Activated CD4-positive, alpha-beta T cell treated with anti-CD3 and anti-CD28 coated beads, Interleukin-10, Interleukin-2, amounts not matched to agents 100 ng/mL and 50 ng/mL, durations not matched to agents 16 hours and 8 hours (primary cell): ENCODE results near the gene ETNK1.

Source experiments
- DNase-seq: peaks from one replicate; pipeline ENCODE4 v3.0.0-alpha.2; 2020

Gene ETNK1

DNA sequence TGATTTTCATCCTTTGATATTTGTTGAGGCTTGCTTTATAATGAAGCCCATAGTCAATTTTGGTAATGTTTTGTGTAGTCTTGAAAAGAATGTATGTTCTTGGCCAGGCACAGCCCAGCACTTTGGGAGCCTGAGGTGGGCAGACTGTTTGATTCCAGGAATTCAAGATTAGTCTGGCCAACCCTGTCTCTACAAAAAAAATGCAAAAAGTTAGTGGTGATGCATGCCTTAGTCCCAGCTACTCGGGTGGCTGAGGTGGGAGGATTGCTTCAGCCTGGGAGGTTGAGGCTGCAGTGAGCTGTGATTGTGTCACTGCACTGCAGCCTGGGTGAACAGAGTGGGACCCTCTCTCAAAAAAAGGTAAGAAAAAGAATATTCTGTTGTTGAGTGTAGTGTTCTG, 10.8 kb downstream of the ETNK1 start:
- DNase-seq, result no peak

DNA sequence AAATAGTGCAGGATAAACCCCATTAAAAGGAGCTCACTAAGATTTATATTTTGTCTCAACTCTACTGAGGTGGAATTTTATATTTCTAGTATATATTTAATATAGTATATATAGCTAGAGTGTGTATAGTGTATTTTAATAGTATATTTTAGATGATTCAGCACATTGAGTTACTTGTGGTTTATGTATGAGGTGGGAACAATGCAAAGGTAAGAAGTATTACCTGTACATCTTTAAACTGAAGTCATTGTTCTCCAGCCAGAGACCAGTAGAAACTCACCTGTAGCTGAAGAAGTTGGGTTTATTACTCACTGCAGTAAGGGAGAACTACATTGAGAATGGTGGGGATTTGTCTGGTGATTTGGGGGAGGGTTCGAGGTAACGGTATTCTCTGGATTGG, 15.9 kb downstream of the ETNK1 start:
- DNase-seq, result no peak

DNA sequence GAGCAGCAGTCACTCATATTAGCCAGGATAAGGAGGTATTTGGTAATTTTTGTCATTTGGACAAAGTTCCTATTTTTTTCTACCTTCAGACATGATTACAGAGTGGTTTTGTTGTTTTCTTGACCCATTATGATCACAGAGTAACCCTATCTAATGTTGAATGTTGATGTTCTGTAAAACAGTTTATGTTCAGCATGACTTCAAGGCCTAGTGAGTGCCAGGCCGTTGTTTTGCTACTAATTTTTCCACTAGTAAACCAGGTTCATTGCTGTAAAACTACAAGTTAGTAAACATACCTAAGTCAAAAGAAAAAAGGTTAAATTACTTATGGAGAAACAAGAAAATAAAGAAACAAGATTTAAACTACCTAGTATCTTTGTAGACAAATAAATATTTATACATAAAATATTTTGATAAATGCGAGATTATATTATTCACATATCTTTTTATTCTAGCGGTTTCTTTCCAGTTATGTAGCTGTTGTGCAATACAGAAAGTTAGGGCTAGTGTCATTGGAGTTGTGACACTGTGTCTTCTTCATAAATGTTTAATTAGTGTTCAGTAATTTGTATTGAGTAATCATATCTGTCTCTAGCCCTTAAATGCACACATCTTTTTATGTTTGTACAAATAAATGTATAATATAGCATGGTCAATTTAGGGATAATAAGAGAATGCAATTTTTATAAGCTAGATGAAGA, 16.5 kb downstream of the ETNK1 start:
- DNase-seq, result no peak

DNA sequence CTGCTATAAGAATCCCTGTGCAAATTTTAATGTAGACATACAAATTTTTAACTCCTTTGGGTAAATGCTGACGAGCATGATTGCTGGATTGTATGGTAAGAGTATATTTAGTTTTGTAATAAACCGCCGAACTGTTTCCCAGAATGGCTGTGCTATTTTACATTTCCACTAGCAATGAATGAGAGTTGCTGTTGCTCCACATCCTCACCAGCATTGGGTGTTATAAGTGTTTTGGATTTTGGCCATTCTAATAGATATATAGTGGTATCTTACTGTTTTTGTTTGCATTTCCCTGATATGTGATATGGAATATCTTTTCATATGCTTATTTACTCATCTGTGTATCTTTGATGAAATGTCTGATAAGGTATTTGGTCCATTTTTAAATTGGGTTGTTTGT, 23.7 kb downstream of the ETNK1 start:
- no peak for DNase-seq

DNA sequence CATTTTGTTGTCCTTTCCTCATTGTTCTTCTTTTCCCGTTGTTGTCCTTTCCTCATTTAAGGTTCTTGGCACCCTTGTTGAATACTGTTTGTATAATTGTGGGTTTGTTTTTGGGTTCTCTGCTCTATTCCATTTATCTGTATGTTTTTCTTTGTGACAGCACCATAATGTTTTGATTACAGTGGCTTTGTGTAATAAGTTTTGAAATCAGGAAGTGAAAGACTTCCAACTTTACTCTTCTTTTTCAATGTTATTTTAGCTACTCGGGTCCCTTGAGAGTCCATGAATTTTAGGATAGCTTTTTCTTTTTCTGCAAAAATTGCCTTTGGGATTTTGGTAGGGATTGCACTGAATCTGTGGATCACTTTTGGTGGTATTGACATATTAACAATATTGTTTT, 28.1 kb downstream of the ETNK1 start:
- no peak for DNase-seq

DNA sequence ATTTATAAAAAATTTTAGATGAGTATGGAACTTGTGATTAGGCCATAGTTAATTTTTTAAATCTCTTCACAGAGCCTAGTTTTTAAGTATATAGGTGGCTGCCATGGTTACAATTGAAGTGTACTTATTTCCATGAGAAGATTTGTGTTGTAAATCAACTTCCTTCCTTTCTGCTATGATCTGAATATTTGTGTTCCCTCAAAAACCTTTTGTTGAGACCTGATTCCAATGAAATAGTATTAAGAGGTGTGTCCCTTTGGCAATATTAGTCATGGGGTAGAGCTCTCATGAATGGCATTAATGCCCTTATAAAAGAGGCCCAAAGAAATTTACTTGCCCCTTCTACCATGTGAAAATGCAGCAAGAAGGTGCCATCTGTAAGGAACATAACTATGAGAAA, 28.8 kb downstream of the ETNK1 start:
- DNase-seq, result no peak

DNA sequence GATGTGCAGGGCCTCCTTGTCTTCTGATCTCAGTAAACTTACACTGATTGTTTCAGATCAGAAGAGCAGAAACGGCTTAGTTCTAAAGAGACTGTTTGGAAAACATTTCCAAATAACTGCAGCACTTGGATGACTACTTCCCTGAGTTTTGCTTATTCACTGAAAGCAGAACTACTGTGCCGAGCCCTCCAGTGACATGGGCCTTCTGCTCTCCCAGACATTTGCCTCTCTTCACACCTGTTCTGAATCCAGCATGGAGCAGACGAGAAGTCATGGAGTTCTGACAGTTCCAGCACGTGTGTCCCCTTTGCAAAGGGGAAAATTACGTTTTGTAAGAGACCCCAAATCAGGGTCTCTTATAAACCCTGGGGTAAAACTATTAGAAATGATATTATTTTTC, 31.4 kb downstream of the ETNK1 start:
- no peak for DNase-seq

DNA sequence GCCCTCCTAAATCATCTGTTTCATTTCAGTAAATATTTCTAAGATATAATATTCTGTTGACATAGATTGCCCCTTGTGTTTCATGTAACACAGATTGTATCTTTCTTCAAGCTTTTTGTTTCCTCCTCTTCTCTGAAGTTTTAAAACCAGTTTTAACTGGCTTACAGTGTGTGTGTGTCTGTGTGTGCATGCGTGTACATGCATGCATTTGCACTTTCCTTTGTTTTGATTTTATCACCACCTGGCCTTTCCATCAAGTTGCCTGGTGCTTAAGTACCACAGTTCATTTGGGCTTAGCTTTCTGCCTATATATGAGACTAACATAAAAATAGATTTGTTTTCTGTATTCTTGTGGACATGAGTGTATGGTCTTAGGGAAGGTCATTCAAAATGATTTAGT, 31.9 kb downstream of the ETNK1 start:
- no peak for DNase-seq

DNA sequence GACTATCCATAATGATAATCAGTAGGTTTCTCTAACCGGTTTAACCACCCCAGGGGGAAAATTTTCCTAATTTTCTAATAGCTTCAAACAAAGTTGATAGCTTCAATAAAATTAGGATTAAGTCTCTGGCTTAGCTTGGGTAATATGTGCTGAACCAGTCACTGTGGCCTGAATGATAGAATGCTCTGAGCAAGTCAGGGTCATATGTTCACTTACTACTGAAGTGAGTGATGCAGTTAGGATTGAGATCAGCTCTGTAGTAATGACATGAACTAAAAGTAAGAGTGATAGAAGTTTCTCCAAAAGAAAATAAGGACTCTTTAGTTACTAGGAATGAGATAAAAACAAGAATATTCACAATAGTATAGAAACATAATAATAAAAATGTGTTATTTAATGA, 32.6 kb downstream of the ETNK1 start:
- peak; percentile 44 for DNase-seq

DNA sequence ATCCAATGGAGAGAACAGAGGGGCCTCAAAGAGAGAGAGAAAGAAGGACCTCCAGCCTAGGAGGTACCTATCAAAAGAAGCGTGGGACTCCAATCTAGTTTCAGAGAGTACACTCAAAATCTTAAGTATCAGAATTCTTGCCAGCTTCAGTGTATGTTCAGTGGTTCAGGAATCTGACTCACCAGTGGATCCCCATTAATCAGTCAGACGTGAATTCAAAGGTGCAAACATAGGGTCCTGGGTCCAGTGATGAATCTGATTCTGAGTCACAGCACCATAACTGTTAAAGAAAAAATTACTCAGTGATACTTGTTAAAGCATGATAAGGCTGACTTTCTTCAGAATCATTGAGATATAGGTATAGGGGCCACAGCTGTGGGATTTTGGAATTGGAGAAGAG, 33.2 kb downstream of the ETNK1 start:
- peak; percentile 71 for DNase-seq

DNA sequence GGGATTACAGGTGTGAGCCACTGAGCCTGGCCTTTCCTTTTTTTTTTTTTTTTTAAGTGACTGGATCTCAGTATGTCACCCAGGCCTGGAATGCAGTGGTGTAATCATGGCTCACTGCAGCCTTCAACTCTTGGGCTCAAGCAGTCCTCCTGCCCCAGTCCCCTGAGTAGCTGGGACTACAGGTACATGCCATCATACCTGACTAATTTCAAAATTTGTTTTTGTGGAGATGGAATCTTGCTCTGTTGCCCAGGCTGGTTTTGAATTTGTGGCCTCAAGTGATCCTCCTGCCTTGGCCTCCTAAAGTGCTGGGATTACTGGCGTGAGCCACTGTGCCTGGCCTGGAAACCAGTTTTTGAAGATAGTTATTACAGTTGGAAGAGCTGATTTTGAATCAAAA, 37.4 kb downstream of the ETNK1 start:
- DNase-seq, result no peak

DNA sequence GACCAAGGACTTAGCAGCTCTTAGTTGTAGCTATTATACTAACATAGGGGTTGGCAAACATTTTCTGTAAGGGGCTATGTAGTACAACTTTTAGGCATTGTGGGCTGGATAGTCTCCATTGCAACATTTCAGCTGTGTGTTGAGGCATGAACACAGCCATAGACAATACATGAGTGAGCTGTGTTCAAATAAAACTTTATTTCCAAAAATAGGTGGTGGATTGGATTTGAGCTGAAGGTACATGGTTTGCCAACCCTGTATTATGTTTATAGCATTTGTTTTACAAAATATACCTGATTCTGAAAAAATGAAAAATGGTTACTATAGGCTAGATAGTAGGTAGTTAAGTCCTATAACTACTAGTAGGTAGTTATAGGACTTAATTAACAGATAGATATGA, 40.5 kb downstream of the ETNK1 start:
- DNase-seq, result no peak

DNA sequence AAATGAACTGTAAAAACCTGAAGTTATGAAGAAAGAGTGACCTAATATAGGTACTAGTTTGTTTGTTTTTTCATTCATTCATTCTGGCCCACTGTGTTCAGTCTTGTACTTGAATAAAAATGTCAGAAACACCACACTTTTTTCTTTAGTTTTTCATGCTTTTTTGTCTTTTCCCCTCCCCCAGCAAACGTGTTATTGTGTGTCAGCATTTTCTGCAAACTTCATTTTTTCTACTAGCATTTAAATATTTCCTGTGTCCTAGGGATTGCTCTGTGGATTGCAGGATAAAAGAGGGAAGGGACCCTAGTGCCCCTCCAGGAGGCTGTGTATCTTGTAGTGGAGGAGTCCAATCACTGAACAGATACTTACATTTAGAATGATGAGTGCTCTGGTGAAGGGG, 42.2 kb downstream of the ETNK1 start:
- no peak for DNase-seq

DNA sequence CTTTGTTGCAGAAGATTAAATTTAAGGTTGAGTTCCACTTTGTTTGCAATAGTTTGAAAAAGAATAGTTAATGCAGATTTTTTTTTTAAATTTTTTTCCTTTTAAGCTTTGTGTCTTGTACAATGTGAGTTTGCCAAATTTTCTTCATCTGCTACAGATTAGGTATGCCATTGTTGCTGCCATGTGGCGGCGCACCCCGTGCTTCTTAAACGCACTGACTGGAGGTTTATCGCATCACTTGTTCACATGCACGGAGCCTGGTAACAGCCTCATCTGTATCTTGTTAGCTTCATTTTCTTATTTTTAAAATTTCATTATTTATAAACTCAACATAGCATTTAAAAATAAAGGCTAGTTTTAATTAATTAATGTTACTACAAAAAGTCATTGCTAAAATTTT, 43.5 kb downstream of the ETNK1 start:
- no peak for DNase-seq

DNA sequence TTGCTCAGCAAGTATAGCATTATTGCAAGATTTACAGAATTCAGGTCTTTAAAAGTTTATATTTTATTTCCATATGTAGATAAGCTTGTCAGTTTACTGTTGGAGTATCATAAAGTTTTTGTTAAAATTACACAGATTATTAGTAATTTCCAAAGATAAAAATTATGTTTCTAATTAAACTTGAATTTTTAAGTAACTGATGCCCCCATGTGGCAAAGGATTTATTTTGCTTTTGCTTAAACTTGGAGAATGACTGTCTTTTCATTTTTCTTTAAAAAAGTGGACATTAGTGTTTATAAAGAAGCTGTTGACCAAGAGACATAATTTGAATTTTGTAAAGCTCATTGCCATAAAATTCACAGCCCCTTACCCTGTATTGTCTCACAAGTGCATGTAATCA, 45.8 kb downstream of the ETNK1 start:
- no peak for DNase-seq

DNA sequence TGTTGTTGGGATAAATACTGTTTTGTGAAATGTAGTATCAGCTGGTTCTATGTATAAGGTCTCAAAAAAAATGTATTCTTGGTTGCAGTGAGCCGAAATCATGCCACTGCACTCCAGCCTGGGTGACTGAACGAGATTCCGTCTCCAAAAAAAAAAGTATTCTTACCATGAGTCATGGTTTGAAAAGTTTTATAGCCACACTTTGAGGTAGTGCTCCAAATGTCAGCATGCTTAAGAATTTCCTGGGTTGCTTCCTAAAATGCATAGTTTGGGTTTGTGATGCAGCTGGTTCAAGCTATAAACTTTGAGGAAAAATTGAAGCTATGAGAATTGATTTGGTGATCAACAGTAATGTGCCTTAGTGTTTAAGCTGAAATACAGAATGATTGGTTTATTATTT, 48.0 kb downstream of the ETNK1 start:
- DNase-seq, result no peak

DNA sequence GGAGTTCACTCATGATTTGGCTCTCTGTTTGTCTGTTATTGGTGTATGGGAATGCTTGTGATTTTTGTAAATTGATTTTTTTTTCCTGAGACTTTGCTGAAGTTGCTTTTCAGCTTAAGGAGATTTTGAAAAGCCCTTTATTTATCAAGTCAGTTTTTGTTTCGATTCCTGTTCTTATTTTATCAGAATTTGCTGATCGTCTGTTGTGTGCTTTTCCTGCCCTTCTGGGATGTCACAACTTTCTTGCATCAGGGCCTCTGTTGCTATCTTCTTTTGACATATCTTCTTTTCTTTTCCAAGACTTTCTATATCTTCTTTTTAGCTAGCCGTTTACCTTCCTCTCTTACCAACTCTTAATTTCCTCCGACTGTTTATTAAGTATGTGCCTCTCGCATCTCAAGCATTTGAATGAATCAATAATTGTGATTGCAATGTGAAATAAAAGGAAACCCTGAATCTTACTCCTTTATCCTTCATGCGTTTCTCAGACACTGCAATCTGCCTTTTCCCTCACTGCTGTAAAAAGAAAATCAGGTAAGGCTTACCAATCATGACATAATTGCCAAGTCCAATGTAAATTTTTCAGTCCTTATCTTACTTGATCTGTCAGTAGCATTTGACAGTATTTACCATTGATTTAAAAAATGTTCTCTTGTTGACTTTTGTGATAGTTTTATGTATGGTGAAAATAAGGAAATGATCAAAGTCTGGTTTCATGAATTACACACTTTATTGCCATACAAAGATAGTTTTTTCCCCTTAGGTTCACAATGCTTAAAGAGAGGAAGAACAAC, 53.0 kb downstream of the ETNK1 start:
- DNase-seq, result no peak

DNA sequence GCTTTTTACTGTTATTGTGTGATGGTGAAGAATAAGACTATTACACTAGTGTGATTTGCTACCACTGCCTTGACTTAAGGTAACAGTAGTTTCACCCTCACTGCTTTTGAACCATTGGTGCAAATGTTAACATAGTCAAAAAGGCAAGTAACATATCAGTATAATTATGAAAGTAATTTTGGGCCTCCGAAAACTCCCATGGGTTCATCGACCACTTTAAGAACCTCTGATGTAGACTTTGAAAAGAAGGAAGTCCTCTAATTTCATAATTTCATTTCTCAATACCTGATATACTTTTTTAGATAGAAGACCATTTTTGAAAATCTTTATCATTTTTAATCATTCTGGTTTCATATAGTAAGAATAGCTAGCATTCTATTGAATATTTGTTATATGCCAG, 57.7 kb downstream of the ETNK1 start:
- DNase-seq, result no peak

DNA sequence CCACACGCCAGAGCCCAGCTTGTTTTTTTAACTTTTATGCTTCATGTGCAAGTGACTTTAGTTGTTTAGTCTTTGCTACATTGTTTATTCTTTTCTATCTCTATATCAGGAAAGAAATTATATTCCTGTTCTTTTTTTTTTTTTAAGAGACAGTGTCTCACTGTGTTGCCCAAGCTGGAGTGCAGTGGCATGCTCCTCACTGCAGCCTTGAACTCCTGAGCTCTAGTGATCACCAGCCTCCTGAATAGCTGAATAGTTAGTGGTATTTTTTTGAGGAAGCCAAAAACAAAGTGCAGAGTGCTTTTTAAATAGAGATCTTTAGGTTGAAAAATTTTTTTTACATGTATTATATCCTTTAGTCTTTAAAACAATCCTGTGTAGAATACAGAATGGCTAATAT, 58.2 kb downstream of the ETNK1 start:
- no peak for DNase-seq

DNA sequence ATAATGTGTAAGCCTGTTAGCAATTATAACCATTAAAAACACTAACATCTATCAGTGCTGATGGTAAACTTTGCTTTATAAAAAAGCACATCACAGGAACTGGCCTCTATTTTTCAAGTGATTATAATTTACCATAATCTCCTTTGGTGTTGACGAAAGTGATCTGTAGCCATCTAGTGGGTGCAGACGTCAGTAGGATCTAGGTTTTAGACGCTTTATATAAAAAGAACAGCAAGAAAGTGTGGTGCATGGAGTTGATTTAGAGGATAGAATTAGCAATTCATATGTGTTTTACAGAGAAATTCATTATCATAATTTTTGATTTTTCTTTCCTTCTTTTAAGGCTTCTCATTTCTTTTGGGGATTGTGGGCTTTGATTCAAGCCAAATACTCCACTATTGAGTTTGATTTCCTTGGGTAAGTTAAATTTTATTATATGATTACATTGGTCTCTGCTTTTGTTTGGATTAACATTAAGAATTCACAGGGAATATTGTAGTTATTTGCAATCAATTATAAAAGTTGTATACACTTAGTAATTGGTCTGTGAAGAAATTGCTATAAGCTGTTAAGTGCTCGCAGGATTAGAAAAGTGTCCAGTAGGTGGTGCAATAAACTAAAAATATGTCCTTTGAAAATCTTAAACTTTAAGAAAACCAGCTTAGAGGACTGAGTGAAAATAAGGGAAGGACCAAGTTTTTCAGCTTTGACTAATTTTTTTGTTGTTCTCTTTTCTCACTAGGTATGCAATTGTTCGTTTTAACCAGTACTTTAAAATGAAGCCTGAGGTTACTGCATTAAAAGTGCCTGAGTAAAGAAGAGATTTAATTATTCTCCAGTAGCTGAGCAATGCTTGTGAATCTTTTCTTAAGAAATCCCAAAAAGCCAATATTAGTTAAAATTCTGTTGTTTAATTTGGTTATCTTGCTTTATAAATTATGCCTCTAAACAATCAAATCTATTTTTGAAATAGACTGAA, 59.5 kb downstream of the ETNK1 start:
- peak; percentile 40 for DNase-seq

DNA sequence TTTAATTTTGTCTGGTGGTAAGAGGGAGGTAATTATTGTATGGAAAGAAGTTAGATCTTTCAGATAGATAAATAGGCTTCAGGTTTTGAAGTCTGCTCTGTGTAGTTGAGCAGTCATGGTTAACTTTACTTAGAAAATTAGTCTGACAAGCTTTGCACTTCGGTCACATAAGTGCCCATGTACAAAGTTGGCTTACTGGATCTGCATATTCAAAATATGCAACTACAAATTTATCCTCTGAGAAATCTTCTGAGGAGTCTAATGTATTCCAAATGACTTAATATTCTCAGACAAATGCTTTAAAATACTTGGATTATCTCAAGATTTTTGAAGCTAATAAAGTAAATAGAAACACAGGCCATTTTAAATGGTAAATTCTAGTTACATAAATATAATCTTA, 61.2 kb downstream of the ETNK1 start:
- no peak for DNase-seq

DNA sequence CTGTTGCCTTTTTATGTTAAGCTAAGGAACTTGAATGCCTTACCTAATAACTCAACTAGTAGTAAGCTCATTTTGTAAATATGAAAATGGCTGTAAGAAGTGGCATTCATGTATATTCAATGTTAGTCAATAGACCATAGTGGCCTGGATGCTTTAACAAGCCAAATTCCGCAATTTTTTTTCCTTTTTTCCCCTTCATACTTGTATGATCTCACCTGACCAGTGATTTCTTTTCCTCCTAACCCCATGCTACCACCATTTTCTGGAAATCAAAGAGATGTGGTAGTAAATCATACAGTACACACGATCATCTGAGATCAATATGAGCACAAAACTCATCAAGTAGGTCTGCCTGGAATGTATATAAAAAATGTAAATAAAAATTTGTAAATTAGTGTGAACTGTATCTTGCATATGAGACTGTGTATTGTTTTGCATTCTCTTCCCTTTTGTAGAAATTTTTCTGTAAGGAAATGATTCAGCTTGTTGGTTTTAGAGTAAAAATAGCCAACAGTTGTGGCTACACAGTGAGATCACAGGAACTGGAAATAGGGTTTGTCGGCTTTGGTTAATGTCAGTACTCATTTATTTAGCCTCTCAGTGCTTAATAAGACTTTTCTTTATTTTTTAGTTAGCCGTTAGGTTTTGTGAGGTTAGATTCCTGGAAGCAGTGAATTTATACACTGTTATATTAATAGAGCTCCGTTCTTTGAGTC, 62.5 kb downstream of the ETNK1 start:
- DNase-seq, result peak; percentile 71

DNA sequence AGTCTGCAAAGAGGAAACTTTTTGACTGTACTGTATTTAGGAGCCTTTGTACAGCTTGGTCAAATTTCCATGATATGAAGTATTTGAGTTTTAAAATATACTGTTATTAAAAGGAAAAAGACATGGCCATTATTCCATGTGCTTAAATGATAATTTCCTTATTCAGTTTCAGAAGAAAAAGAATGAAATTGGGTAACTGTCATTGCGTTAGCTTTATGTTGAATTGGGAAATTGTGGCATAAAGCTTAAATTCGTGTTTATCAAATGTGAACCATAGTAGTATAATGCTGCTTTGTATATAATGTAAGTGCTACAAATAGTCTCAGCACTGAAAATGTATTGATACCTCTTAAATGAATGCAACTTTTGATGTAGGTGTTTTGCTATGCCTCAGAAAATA, 64.9 kb downstream of the ETNK1 start:
- DNase-seq, result no peak
